Testis (tissue), 3 donors: Measurements from ENCODE around the gene LRMDA. TPM values are rescaled to one million over a fixed set of nuclear protein-coding genes. Genes with fewer than 3 reads are reported as not detected.

Experiments used
- DNase-seq: peaks from one replicate; pipeline ENCODE4 v3.0.0-alpha.2; 2019
- H3K27ac ChIP-seq, 2 donors: fragments of 200-600 bp; sonication (generic); one replicate each; pipeline ENCODE4 v1.5.1; 2019
- H3K27me3 ChIP-seq: fragments of 200-600 bp; sonication (generic); one replicate; pipeline ENCODE4 v1.5.1; 2019
- H3K36me3 ChIP-seq: fragments of 200-600 bp; sonication (generic); one replicate; pipeline ENCODE4 v1.5.1; 2017; ENCODE audit warnings: low read depth; ENCODE audit errors: missing control alignments
- H3K4me1 ChIP-seq: fragments of 200-600 bp; sonication (generic); one replicate; pipeline ENCODE4 v1.5.1; 2019
- H3K4me3 ChIP-seq, 2 donors: fragments of 200-600 bp; sonication (generic); one replicate each; pipeline ENCODE4 v1.5.1; 2017 to 2019
- H3K9me3 ChIP-seq: fragments of 200-600 bp; sonication (generic); one replicate; pipeline ENCODE4 v1.5.1; 2017
- POLR2A ChIP-seq: fragments of 450-650 bp; IDR thresholded peaks from one replicate; pipeline ENCODE4 v1.6.1; 2017; ENCODE audit warnings: antibody characterized with exemption, mild to moderate bottlenecking, moderate library complexity
- WGBS, 2 donors: methylation state at CpG; one replicate each; pipeline ENCODE4 v1.1.5; 2018; 5-methylcytosine and 5-hydroxymethylcytosine counted together
- intact Hi-C: fragments of 100-400 bp; cut with DNase I; formaldehyde crosslinking; loops from one replicate; pipeline ENCODE4 v1.15.1; 2023; ENCODE audit warnings: low total_unique reads
- polyA plus RNA-seq: library from polyadenylated mRNA; stranded (reverse); fragments of 350-450 nt; fragmentation: Illumina TruSeq; extraction: RNeasy Lipid Tissue Mini Kit (QIAGEN cat#74804); gene quantifications from one replicate; pipeline ENCODE4 v1.2.3, GENCODE V29; 2014; ENCODE audit warnings: low read depth, low replicate concordance; ENCODE audit not compliant: insufficient read depth
- total RNA-seq, 2 donors: library from RNA; depleted of rRNA; stranded (reverse); fragments of >200 nt; gene quantifications; one replicate each; pipeline ENCODE4 v1.2.3, GENCODE V29; 2016
- TF ChIP-seq, protein P1 (sequence below), 3 experiments: fragments of 450-650 bp in 2 of 3; fragments of 200-600 bp in 1 of 3; sonication (generic) in 1 of 3; IDR thresholded peaks; one replicate each; pipeline ENCODE4 v1.5.1; 2016 to 2019; ENCODE audit warnings: antibody characterized with exemption in 3 of 3, mild to moderate bottlenecking in 2 of 3, moderate library complexity in 1 of 3

The LRMDA gene
- total and polyA plus RNA-seq, 3 donors from 2014 or later: 7.6 to 13.8 (median 10.6) TPM

DNA sequence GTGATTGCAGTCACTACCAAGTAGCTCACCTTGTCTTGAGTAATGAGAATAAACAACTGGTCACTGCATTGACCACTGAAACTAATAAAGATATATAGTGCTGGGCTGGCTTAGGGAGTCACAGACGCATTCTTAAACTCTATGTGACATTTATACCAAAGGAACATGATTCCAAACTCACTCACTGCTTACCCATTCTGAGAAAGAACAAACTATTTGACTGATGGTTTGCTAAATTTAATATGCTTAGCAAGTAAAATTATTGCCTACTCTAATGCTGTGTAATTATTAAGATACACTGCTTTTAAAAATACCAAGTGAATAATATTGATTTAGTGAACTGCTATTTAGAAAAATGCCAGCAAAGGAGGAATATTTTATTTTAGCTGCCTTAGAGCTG, 191.1 kb downstream of the LRMDA start:
- TF ChIP-seq, protein P1, sequence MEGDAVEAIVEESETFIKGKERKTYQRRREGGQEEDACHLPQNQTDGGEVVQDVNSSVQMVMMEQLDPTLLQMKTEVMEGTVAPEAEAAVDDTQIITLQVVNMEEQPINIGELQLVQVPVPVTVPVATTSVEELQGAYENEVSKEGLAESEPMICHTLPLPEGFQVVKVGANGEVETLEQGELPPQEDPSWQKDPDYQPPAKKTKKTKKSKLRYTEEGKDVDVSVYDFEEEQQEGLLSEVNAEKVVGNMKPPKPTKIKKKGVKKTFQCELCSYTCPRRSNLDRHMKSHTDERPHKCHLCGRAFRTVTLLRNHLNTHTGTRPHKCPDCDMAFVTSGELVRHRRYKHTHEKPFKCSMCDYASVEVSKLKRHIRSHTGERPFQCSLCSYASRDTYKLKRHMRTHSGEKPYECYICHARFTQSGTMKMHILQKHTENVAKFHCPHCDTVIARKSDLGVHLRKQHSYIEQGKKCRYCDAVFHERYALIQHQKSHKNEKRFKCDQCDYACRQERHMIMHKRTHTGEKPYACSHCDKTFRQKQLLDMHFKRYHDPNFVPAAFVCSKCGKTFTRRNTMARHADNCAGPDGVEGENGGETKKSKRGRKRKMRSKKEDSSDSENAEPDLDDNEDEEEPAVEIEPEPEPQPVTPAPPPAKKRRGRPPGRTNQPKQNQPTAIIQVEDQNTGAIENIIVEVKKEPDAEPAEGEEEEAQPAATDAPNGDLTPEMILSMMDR (IDR thresholded peaks at IDR 0.05): no peak
- TF ChIP-seq POLR2A: no peak
- intact Hi-C loops: no loop called here
- Histone ChIP-seq H3K4me3 (no peak overlapping the region), H3K27me3 (no peaks in the 10 kb centered on the region), H3K36me3 (no peaks in the 10 kb centered on the region), H3K4me1 (no peaks in the 10 kb centered on the region), H3K9me3 (no peaks in the 10 kb centered on the region), H3K27ac (no peak overlapping the region)
- WGBS, 2 donors: 86 to 92% methylated on average over 1 of the region's 1 CpG
- DNase-seq: no peak

DNA sequence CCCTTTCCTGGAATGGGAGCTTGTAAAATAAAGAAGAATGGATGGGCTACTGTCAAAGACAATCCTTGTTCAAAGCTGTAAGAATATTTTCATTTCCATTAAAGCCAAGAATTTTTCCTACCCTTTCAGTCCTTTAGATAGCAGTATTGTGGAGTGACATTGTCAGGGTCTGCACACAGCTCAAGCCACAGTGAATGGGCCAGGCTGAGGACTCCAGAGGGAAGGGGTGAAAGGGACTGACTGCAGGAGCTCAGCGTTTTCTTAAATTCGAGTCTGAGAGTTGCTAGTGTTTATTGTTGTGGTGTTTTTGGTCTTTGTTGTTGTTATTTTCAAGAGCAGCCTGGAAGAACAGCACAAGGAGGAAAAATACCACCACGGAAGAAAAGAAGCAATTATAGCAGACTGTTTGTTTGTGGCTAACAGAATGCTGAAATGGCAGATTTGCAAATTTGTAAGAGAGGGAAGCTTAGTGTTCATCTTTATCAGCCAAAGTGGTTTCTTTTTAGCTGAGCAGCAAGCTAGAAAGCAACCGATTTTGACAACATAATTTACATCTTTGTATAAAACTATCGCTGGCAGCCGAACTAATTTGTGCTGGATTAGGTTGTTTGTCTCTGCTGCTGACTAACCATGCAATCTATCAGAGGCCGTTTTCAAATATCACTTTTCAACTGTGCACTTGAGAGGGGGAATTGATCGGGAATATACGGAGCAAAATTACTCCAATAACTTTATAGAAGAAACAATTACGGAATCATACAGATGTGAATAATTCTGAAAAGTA, 192.1 kb downstream of the LRMDA start:
- intact Hi-C loops: no loop called here
- Histone ChIP-seq H3K4me3 (no peak overlapping the region), H3K9me3 (no peaks in the 10 kb centered on the region), H3K27me3 (no peaks in the 10 kb centered on the region), H3K36me3 (no peaks in the 10 kb centered on the region), H3K4me1 (no peaks in the 10 kb centered on the region), H3K27ac (no peak overlapping the region)
- no peak for DNase-seq
- WGBS, 2 donors: 39 to 46% methylated on average over 10 of the region's 10 CpGs
- TF ChIP-seq, protein P1 (IDR thresholded peaks at IDR 0.05): no peak
- no peak for TF ChIP-seq POLR2A

DNA sequence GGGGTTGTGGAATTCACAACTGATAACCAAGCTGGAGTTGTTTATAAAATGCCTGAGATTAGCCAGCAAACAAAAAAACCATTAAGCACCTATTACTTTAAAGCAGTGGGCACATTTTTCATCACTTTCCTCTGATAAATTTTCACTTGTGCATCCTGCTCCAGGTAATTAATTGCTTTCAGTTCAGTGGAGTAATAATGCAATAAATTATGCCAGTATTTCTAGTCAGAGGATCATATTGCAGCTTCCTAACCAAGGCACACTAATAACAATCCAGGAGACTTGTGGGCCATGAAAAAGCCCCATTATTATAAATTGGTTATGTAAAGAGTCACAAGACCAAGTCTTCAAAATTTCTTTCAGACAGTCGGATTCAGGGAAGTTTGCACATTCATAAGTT, 193.2 kb downstream of the LRMDA start:
- Histone ChIP-seq H3K27me3 (no peaks in the 10 kb centered on the region), H3K4me3 (no peak overlapping the region), H3K27ac (no peak overlapping the region), H3K4me1 (no peaks in the 10 kb centered on the region), H3K36me3 (no peaks in the 10 kb centered on the region), H3K9me3 (no peaks in the 10 kb centered on the region)
- intact Hi-C loops: no loop called here
- 60 to 83% methylated on average over 1 of the region's 1 CpG for WGBS, 2 donors
- DNase-seq: no peak
- TF ChIP-seq, protein P1 (IDR thresholded peaks at IDR 0.05): no peak
- no peak for TF ChIP-seq POLR2A

DNA sequence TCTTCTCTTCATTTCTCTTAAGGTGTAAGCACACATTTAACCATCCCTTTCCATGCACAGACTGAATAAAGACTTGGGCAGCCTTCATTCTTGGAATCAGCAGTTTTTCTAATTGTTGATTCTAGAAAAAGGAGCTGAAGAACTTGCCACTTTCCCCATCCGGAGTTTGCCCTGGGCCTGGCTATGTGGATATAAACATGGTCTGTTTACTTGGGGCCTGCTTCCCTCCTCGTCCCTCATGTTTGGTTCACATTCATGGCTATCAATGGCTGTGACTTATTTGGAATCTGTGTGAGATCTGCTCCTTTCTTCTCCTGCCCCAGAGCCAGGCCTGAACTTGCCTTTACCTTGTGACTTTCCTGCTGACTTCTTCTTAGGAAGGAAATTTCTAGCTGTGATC, 199.3 kb downstream of the LRMDA start:
- no peak for TF ChIP-seq POLR2A
- no peak for DNase-seq
- no peaks in the 10 kb centered on the region for H3K9me3 ChIP-seq
- no peak overlapping the region for H3K27ac ChIP-seq
- intact Hi-C loops: no loop called here
- no peaks in the 10 kb centered on the region for H3K27me3 ChIP-seq
- no peaks in the 10 kb centered on the region for H3K4me1 ChIP-seq
- WGBS, 2 donors: 91 to 100% methylated on average over 2 of the region's 2 CpGs
- H3K36me3 ChIP-seq: no peaks in the 10 kb centered on the region
- no peak overlapping the region for H3K4me3 ChIP-seq

DNA sequence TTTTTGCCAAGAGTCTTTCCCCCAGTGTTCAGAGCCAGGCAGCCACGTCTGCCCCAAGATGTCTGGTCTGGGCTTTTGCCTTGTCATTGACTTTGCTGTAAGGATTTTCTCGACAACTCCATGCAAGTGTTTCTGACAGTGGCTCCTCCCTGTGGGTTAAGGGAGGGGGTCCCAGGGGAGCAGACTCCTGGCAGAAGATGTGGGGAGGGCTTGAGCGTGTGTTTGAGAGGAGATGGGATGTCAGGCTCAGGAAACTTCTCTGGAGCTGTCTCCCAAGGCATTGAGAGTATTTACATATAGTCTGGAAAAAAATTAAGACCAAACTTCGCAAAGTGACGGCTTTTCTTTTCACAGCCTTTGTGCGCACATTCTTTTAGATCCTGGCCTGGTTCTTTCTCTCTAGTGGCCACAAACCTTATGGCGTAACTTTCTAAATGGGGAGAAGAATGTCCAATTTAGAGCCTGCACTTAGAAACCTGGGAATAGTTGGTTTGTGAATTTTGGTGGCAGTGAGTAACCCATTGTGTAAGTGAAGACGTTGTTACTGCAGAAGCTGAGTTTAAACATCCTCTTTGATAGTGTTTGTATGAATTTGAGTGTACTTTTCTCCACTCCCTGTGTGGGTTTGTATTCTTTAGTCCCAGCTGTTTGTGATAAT, 201.5 kb downstream of the LRMDA start:
- no peak for DNase-seq
- no peaks in the 10 kb centered on the region for H3K4me1 ChIP-seq
- H3K36me3 ChIP-seq: no peaks in the 10 kb centered on the region
- H3K27me3 ChIP-seq: no peaks in the 10 kb centered on the region
- H3K9me3 ChIP-seq: no peaks in the 10 kb centered on the region
- 83% methylated on average over 8 of the region's 8 CpGs for WGBS, 2 donors
- intact Hi-C loops: no loop called here
- TF ChIP-seq POLR2A: no peak
- TF ChIP-seq, protein P1 (IDR thresholded peaks at IDR 0.05): no peak
- no peak overlapping the region for H3K27ac ChIP-seq
- no peak overlapping the region for H3K4me3 ChIP-seq
